Ishikawa (cell line): ENCODE data around the gene B4GALT2.

Source experiments
- CEBPB ChIP-seq: IDR thresholded peaks from 2 replicates; pipeline ENCODE4 v1.6.1; 2012
- CREB1 ChIP-seq: IDR thresholded peaks from 2 replicates; pipeline ENCODE4 v1.6.1; 2012; ENCODE audit warnings: low read depth
- EGR1 ChIP-seq: IDR thresholded peaks from 2 replicates; pipeline ENCODE4 v1.6.1; 2012
- EP300 ChIP-seq: IDR thresholded peaks from 2 replicates; pipeline ENCODE4 v1.6.1; 2012; ENCODE audit warnings: borderline replicate concordance
- FOXM1 ChIP-seq: IDR thresholded peaks from 2 replicates; pipeline ENCODE4 v1.6.1; 2012; ENCODE audit warnings: low read depth, borderline replicate concordance
- NFIC ChIP-seq: IDR thresholded peaks from 2 replicates; pipeline ENCODE4 v1.6.1; 2012
- RAD21 ChIP-seq: IDR thresholded peaks from 2 replicates; pipeline ENCODE4 v1.6.1; 2012; ENCODE audit warnings: low read depth
- TAF1 ChIP-seq: IDR thresholded peaks from 2 replicates; pipeline ENCODE4 v1.6.1; 2012; ENCODE audit warnings: low read depth, mild to moderate bottlenecking
- TCF12 ChIP-seq: IDR thresholded peaks from 2 replicates; pipeline ENCODE4 v1.6.1; 2012; ENCODE audit warnings: low read depth
- TEAD4 ChIP-seq: IDR thresholded peaks from 2 replicates; pipeline ENCODE4 v1.6.1; 2012
- YY1 ChIP-seq: IDR thresholded peaks from 2 replicates; pipeline ENCODE4 v1.6.1; 2012; ENCODE audit warnings: low read depth
- ZBTB7A ChIP-seq: IDR thresholded peaks from 2 replicates; pipeline ENCODE4 v1.6.1; 2012; ENCODE audit warnings: low read depth
- TF ChIP-seq, protein P1 (sequence below): IDR thresholded peaks from 2 replicates; pipeline ENCODE4 v1.6.1; 2012
- TF ChIP-seq, protein P2 (sequence below): IDR thresholded peaks from 2 replicates; pipeline ENCODE4 v1.6.1; 2012; ENCODE audit warnings: low read depth, mild to moderate bottlenecking
- TF ChIP-seq, protein P3 (sequence below): IDR thresholded peaks from 2 replicates; pipeline ENCODE4 v1.6.1; 2012

The B4GALT2 gene

DNA sequence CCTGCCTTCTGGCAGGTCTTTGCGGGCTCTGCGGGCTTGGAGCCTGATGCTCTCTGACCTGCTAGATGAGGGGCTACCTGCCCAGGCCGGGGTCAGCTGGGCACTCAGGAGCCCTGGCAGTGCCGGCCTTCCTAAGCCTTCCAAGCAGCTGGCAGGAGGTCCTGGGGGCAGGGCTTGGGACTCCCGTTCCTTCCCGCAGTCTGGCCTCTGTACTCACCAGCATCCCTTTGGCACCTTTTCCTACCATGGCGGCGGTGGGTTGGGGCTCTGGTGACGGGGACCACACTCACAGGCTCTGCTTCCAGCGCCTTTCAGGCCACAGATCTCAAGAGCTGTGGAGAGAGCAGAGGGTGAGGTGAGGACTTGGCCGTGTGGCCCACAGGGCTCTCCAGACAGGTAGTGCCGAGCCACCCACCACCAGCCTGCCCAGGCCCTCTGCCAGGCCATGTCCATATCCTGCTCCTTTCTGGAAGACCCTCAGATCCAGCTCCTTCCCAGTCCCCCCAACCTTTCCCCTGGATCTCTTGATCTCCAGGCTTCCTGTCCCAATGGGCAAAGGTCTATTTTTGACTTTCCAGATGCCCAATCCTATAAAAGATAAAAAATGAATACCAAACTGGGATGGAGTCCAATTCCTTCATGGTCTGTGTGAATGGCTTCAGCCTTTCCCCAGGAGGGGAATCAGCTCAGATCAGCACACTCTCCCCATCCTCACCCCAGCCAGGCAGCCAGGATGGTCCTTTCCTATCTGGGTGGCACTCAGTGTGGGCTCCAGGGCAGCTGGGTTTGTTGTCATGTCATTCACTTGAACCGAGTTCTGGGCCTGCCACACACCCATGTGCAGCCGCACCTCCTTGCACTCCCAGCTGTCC lies 45.3 kb downstream of the B4GALT2 start:
- no peak for TF ChIP-seq TAF1
- TF ChIP-seq YY1, result no peak
- TF ChIP-seq, protein P1, sequence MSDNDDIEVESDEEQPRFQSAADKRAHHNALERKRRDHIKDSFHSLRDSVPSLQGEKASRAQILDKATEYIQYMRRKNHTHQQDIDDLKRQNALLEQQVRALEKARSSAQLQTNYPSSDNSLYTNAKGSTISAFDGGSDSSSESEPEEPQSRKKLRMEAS, result no peak
- no peak for TF ChIP-seq TEAD4
- no peak for TF ChIP-seq TCF12
- TF ChIP-seq NFIC, result no peak
- no peak for TF ChIP-seq EGR1
- no peak for TF ChIP-seq ZBTB7A

DNA sequence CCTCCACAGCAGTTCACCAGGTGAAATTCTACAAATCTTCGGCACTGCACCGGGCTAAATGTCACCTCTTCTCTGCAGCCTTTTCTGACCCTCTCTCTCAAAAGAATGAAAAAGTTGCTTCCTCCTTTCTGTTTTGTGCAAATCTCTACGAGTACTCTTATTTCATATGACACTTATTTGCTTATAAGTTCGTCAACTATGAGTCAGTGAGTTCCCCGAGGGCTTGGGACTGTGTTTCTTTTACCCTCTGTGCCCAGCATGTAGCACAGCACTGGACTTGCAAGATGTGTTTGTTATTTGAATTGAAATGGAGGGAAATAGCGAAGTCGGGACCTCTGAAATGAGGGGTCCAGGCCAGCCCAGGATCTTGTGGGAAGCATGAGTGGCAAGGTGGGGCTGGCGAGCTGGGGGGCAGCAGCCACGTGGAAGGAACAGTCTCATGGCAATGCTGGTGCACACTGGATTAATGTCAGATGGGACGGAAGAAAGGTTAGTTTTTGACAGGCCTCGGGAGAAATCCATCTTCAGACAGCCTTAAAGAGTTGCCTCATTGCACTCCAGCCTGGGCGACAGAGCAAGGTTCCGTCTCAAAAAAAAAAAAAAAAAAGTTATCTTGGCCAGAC lies 46.0 kb downstream of the B4GALT2 start:
- TF ChIP-seq TCF12 (no peak), RAD21 (no peak), YY1 (no peak), EGR1 (no peak), EP300 (no peak), CREB1 (no peak), TEAD4 (no peak), FOXM1 (no peak), TAF1 (no peak), NFIC (no peak), ZBTB7A (no peak), CEBPB (no peak)
- TF ChIP-seq, protein P2, sequence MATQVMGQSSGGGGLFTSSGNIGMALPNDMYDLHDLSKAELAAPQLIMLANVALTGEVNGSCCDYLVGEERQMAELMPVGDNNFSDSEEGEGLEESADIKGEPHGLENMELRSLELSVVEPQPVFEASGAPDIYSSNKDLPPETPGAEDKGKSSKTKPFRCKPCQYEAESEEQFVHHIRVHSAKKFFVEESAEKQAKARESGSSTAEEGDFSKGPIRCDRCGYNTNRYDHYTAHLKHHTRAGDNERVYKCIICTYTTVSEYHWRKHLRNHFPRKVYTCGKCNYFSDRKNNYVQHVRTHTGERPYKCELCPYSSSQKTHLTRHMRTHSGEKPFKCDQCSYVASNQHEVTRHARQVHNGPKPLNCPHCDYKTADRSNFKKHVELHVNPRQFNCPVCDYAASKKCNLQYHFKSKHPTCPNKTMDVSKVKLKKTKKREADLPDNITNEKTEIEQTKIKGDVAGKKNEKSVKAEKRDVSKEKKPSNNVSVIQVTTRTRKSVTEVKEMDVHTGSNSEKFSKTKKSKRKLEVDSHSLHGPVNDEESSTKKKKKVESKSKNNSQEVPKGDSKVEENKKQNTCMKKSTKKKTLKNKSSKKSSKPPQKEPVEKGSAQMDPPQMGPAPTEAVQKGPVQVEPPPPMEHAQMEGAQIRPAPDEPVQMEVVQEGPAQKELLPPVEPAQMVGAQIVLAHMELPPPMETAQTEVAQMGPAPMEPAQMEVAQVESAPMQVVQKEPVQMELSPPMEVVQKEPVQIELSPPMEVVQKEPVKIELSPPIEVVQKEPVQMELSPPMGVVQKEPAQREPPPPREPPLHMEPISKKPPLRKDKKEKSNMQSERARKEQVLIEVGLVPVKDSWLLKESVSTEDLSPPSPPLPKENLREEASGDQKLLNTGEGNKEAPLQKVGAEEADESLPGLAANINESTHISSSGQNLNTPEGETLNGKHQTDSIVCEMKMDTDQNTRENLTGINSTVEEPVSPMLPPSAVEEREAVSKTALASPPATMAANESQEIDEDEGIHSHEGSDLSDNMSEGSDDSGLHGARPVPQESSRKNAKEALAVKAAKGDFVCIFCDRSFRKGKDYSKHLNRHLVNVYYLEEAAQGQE, result no peak
- TF ChIP-seq, protein P3, sequence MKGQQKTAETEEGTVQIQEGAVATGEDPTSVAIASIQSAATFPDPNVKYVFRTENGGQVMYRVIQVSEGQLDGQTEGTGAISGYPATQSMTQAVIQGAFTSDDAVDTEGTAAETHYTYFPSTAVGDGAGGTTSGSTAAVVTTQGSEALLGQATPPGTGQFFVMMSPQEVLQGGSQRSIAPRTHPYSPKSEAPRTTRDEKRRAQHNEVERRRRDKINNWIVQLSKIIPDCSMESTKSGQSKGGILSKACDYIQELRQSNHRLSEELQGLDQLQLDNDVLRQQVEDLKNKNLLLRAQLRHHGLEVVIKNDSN, result no peak
- TF ChIP-seq, protein P1, result no peak

DNA sequence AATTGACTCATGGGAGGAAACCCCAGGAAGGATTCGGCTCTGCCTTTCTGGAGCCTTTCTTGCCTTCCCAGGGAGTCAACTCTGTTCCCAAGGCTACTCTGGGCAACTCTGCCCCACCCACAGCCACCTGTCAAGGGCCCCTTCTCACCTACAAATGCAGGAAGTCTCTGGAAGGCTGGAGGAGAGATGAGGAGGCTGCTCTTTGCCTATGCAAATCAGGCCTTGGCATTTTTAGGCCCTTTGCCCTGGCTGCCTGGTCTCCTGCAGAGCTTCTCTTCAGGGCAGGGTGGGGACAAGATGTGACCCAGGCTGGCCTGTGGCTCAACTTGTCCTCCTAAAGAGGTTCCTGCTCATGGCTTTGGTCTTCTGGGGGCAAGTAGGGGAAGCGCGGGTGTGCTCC lies 46.8 kb downstream of the B4GALT2 start:
- no peak for TF ChIP-seq TCF12
- TF ChIP-seq CREB1, result no peak
- TF ChIP-seq CEBPB, result no peak
- TF ChIP-seq ZBTB7A, result no peak
- TF ChIP-seq FOXM1, result no peak
- no peak for TF ChIP-seq TEAD4

DNA sequence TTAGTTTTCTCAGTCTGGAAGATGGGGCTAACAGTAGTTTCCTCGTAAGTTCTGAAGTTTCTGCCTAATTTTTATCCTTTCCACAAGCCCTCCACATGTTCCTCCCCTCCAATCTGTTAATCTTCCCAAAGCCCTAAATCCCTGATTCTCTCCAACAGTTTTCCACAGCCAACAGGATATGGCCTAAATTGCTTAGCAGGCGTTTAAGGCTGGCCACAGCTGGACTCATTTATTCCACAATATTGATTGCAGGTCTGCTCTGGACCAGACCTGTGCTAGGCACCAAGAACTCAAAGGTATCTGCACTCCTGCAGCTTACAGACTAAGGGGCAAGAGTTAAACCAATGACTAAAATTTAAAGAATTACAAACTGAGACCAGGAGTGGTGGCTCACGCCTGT lies 48.3 kb downstream of the B4GALT2 start:
- TF ChIP-seq EP300 (no peak), FOXM1 (no peak), TEAD4 (no peak), RAD21 (no peak)

DNA sequence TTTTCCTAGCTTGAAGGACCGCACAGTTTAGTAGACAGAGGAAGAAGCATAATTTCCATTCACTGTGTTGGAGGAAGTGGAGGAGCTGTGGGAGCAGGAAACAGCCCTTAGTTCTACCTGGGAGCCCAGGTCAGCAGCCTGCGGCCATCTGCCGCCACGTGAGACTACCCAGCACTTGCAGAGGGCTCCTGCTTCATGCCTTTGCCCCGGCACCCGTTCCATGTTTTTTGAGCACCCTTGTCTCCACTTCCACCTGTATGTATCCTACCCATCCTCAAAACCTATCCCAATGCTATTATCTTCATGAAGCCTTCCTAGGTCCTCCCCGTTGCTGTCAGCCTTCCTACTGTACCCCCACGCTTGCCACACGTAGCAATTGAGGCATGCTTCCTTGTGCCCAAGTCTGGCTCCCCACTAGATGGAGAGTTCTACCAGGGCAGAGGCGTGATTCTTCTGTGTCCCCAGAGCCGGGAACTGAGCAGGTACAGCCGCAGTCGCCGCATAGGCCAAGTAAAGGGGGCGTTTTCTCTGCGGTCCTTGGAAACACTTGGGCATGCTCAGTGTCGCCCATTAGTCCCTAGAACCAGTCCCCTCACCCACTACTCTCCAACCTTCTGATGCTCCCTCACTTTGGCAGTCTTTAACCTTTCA lies 50.4 kb downstream of the B4GALT2 start:
- no peak for TF ChIP-seq TEAD4
- no peak for TF ChIP-seq TAF1
- TF ChIP-seq, protein P2, result no peak
- TF ChIP-seq NFIC, result no peak
- TF ChIP-seq, protein P1, result no peak
- TF ChIP-seq ZBTB7A, result no peak; the same call in 1 of the 2 replicates
- TF ChIP-seq TCF12, result no peak
- TF ChIP-seq RAD21, result no peak
- no peak for TF ChIP-seq EP300
